Choroid plexus epithelial cell (primary cell): Measurements from ENCODE around the gene ARID3A.

Source experiments
- DNase-seq: peaks from one replicate; pipeline ENCODE4 v3.0.0-alpha.2; 2010; ENCODE audit warnings: low read depth
- H3K4me3 ChIP-seq: 2 replicates; pipeline ENCODE4 v1.5.1; 2011; ENCODE audit warnings: low read depth, mild to moderate bottlenecking, control low read depth, low read length, moderate library complexity
- TF ChIP-seq, protein P1 (sequence below): conservative IDR thresholded peaks from 2 replicates; pipeline ENCODE4 v1.5.1; 2011; ENCODE audit warnings: low read depth, mild to moderate bottlenecking, control low read depth, inconsistent platforms, low read length, moderate library complexity

The ARID3A gene

GRCh38 chr19:963486-963951 lies 37.7 kb downstream of the ARID3A start:
- no peak for DNase-seq

DNA sequence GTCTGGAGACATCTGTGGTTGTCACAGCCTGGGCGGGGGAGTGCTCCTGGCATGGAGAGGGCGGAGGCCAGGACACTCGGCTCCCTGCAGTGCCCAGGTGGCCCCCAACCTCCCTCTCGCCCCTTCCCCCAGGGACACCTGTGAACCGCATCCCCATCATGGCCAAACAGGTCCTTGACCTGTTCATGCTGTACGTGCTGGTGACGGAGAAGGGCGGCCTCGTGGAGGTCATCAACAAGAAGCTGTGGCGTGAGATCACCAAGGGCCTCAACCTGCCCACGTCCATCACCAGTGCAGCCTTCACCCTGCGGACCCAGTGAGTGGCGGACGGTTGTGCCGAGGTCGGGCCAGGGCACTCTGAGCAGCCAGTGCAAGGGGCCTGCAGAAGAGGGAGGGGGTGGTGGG lies 38.3 kb downstream of the ARID3A start:
- no peak overlapping the region for H3K4me3 ChIP-seq
- no peak for DNase-seq

More at GRCh38 chr19:963486-963951, 37.7 kb downstream of the ARID3A start:
- no peak overlapping the region for H3K4me3 ChIP-seq
- TF ChIP-seq, protein P1, sequence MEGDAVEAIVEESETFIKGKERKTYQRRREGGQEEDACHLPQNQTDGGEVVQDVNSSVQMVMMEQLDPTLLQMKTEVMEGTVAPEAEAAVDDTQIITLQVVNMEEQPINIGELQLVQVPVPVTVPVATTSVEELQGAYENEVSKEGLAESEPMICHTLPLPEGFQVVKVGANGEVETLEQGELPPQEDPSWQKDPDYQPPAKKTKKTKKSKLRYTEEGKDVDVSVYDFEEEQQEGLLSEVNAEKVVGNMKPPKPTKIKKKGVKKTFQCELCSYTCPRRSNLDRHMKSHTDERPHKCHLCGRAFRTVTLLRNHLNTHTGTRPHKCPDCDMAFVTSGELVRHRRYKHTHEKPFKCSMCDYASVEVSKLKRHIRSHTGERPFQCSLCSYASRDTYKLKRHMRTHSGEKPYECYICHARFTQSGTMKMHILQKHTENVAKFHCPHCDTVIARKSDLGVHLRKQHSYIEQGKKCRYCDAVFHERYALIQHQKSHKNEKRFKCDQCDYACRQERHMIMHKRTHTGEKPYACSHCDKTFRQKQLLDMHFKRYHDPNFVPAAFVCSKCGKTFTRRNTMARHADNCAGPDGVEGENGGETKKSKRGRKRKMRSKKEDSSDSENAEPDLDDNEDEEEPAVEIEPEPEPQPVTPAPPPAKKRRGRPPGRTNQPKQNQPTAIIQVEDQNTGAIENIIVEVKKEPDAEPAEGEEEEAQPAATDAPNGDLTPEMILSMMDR = no peak

DNA sequence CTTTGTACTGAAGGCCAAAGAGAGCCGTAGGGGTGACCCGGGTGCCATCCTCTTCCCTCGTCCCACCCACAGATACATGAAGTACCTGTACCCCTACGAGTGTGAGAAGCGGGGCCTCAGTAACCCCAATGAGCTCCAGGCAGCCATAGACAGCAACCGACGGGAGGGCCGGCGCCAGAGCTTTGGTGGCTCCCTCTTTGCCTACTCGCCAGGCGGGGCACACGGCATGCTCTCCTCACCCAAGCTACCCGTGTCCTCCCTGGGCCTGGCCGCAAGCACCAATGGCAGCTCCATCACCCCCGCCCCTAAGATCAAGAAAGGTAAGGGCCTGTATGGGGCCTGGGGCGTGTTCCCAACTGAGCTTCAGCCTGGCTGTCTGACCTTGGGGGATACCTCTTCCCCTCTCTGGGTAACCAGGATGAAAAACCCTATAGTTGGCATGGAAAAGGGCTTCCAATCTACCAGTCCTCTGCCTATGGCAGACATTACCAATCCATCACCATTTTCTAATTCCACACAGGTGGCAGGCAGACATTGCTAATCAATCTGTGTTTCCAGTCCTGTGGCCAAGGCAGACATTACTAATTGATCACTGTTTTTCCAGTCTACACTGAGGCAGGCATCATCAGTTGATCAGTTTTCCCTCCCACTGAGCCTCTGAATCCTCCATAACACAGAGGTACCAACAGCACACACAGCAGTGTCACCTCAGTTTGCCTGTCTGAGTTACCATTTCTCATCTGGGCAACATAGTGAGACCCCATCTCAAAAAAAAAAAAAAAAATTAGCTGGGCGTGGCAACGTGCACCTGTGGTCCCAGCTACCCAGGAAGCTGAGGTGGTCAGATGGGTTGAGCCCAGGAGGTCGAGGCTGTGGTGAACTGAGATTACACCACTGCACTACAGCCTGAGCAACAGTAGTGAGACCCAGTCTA lies 39.2 kb downstream of the ARID3A start:
- no peak overlapping the region for H3K4me3 ChIP-seq
- DNase-seq = peak; percentile 45
- TF ChIP-seq, protein P1 = no peak

More for the DNA sequence above, 38.3 kb downstream of the ARID3A start:
- TF ChIP-seq, protein P1 = no peak

GRCh38 chr19:966485-967088 lies 40.8 kb downstream of the ARID3A start:
- TF ChIP-seq, protein P1 = no peak
- no peak for DNase-seq
- no peak overlapping the region for H3K4me3 ChIP-seq

DNA sequence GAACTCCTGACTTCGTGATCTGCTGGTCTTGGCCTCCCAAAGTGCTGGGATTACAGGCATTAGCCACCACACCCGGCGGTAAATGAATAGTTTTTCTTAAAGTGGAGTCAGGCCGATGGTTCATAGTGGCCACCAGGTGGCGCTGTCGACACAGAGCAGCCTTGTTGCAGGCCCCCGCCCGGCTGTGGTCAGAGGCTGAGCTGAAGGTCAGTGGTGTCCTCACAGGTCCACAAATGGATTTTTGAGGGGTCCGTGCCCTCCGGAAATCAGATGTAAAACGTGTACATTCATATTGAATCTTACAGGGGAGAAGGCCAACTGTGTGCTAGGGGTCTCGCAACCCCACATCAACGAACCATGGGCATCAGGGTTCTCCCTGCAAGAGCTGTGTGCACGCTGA lies 44.9 kb downstream of the ARID3A start:
- no peak overlapping the region for H3K4me3 ChIP-seq
- TF ChIP-seq, protein P1 = peak; percentile 78
- peak; percentile 40 for DNase-seq

- TF ChIP-seq, protein P1 = no peak
- no peak for DNase-seq
- no peak overlapping the region for H3K4me3 ChIP-seq
Observed at GRCh38 chr19:971795-972194, 46.0 kb downstream of the ARID3A start.
